Measurements from ENCODE around the gene VCP.

DNA sequence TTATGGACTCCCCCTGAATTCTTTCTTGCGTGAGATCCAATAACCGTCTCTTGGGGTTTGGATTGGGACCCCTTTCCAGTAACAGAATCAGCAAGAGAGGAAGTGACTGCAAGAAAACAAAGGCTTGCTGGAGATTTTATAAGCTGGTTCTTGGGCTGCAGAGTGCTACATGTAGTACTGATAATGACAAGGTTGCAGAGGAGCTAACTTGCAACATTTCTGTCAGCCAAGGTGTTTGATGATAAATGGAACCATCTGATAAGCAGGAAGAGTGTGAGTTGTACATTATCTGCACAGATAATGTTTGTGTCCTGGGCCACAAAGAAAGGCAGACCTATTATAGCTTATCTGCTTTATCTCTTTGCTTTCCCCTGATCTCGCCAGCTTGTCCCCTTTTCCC is 45.8 kb downstream of the VCP start:
- TF ChIP-seq, protein P1, sequence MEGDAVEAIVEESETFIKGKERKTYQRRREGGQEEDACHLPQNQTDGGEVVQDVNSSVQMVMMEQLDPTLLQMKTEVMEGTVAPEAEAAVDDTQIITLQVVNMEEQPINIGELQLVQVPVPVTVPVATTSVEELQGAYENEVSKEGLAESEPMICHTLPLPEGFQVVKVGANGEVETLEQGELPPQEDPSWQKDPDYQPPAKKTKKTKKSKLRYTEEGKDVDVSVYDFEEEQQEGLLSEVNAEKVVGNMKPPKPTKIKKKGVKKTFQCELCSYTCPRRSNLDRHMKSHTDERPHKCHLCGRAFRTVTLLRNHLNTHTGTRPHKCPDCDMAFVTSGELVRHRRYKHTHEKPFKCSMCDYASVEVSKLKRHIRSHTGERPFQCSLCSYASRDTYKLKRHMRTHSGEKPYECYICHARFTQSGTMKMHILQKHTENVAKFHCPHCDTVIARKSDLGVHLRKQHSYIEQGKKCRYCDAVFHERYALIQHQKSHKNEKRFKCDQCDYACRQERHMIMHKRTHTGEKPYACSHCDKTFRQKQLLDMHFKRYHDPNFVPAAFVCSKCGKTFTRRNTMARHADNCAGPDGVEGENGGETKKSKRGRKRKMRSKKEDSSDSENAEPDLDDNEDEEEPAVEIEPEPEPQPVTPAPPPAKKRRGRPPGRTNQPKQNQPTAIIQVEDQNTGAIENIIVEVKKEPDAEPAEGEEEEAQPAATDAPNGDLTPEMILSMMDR (conservative IDR thresholded peaks at IDR 0.05; ENCODE audit: low read length): no peak
- no peak for TF ChIP-seq EZH2phosphoT487 (IDR thresholded peaks at IDR 0.05; ENCODE audit: borderline replicate concordance)

Data from Loucy (cell line).